NT2/D1 (cell line): ENCODE data around the gene SIRT4.

Experiments
- SUZ12 ChIP-seq: IDR thresholded peaks from 2 replicates; pipeline ENCODE4 v1.6.1; 2011; ENCODE audit not compliant: insufficient read length, insufficient read depth; ENCODE audit errors: extremely low read depth
- YY1 ChIP-seq: IDR thresholded peaks from 2 replicates; pipeline ENCODE4 v1.6.1; 2011; ENCODE audit not compliant: insufficient read length, insufficient read depth

- TF ChIP-seq YY1 (no peak), SUZ12 (no peak)
Measured at GRCh38 chr12:120257041-120257821, 44.9 kb upstream of the SIRT4 start.
